B cell (primary cell): ENCODE results near the gene ETV1.

Experiments used
- CTCF ChIP-seq: fragments of 200-600 bp; IDR thresholded peaks from one replicate; pipeline ENCODE4 v1.8.0; 2022; ENCODE audit warnings: antibody characterized with exemption, mild to moderate bottlenecking
- EZH2 ChIP-seq: IDR thresholded peaks from 2 replicates; pipeline ENCODE4 v1.6.1; 2012; ENCODE audit warnings: borderline replicate concordance, low read depth, mild to moderate bottlenecking, moderate library complexity, low read length; ENCODE audit not compliant: insufficient read depth, poor library complexity, severe bottlenecking

- no peak for TF ChIP-seq CTCF
- TF ChIP-seq EZH2 = no peak
Measured at GRCh38 chr7:13979671-13980435, 9.6 kb downstream of the ETV1 start.
